ENCODE measurements around the gene WDR76. TPM values are rescaled to one million over a fixed set of nuclear protein-coding genes. Genes with fewer than 3 reads are reported as not detected.

WDR76 gene
- total and polyA plus RNA-seq, 7 donors = 0.34 to 0.88 (median 0.69) TPM

- Histone ChIP-seq H3K27me3 (ENCODE audit: insufficient read depth in 3 of 3, low read length in 2 of 3) (no peaks in the 10 kb centered on the region), H3K4me3 (no peak overlapping the region), H3K9me3 (no peaks in the 10 kb centered on the region), H3K27ac (no peak overlapping the region), H3K4me1 (no peaks in the 10 kb centered on the region), H3K36me3 (ENCODE audit: insufficient read depth in 1 of 2, low read depth in 1 of 2) (no peaks in the 10 kb centered on the region)
- intact Hi-C loops (cut with DNase I) = loop anchor here (5.0 to 10.0 kb wide), 3 partner anchors 165 to 325 kb away; no protein-coding TSS in a partner anchor
- DNase-seq (no peak), ATAC-seq (no peak)
- TF ChIP-seq CTCF (IDR thresholded peaks at IDR 0.05) = no peak
- 82 to 86% (median 84%) methylated on average over 5 of the region's 5 CpGs for WGBS, 3 donors
These were observed 73.1 kb downstream of the WDR76 start for GRCh38 chr15:43899928-43900327.

GRCh38 chr15:43900996-43901395 lies 74.2 kb downstream of the WDR76 start:
- no peaks in the 10 kb centered on the region for H3K4me1 ChIP-seq
- WGBS, 3 donors = 82 to 100% (median 93%) methylated on average over 1 of the region's 1 CpG
- intact Hi-C loops (cut with DNase I) = loop anchor here in 1 of 2 donors (5.0 to 10.0 kb wide), 2 partner anchors 166 to 324 kb away; no protein-coding TSS in a partner anchor

GRCh38 chr15:43901495-43901894 lies 74.7 kb downstream of the WDR76 start:
- H3K4me3 ChIP-seq = no peak overlapping the region
- no peak for ATAC-seq
- intact Hi-C loops (cut with DNase I) = loop anchor here in 1 of 2 donors (5.0 to 10.0 kb wide), 2 partner anchors 166 to 323 kb away; no protein-coding TSS in a partner anchor
- TF ChIP-seq CTCF (IDR thresholded peaks at IDR 0.05) = no peak
- H3K27ac ChIP-seq = no peak overlapping the region
- H3K9me3 ChIP-seq = no peaks in the 10 kb centered on the region
- H3K27me3 ChIP-seq (ENCODE audit: insufficient read depth in 3 of 3, low read length in 2 of 3) = no peaks in the 10 kb centered on the region
- H3K36me3 ChIP-seq (ENCODE audit: insufficient read depth in 1 of 2, low read depth in 1 of 2) = no peaks in the 10 kb centered on the region
- WGBS, 3 donors = 46 to 62% (median 51%) methylated on average over 10 of the region's 10 CpGs
- H3K4me1 ChIP-seq = no peaks in the 10 kb centered on the region
- no peak for DNase-seq

More at GRCh38 chr15:43900996-43901395, 74.2 kb downstream of the WDR76 start:
- Histone ChIP-seq H3K9me3 (no peaks in the 10 kb centered on the region), H3K36me3 (ENCODE audit: insufficient read depth in 1 of 2, low read depth in 1 of 2) (no peaks in the 10 kb centered on the region), H3K27ac (no peak overlapping the region), H3K27me3 (ENCODE audit: insufficient read depth in 3 of 3, low read length in 2 of 3) (no peaks in the 10 kb centered on the region), H3K4me3 (no peak overlapping the region)
- no peak for DNase-seq
- ATAC-seq = no peak
- TF ChIP-seq CTCF (IDR thresholded peaks at IDR 0.05) = no peak

GRCh38 chr15:43903864-43904290 lies 77.1 kb downstream of the WDR76 start:
- intact Hi-C loops (cut with DNase I) = loop anchor here in 1 of 2 donors (5.0 to 10.0 kb wide), 2 partner anchors 163 to 321 kb away; no protein-coding TSS in a partner anchor
- DNase-seq = no peak

More at GRCh38 chr15:43903864-43904290, 77.1 kb downstream of the WDR76 start:
- Histone ChIP-seq H3K9me3 (no peaks in the 10 kb centered on the region), H3K27ac (no peak overlapping the region), H3K27me3 (ENCODE audit: insufficient read depth in 3 of 3, low read length in 2 of 3) (no peaks in the 10 kb centered on the region), H3K4me3 (no peak overlapping the region), H3K36me3 (ENCODE audit: insufficient read depth in 1 of 2, low read depth in 1 of 2) (no peaks in the 10 kb centered on the region), H3K4me1 (no peaks in the 10 kb centered on the region)
- 14 to 16% (median 15%) methylated on average over 8 of the region's 8 CpGs for WGBS, 3 donors
- peak; percentile 59 for TF ChIP-seq CTCF (IDR thresholded peaks at IDR 0.05)
- peak in 1 of 4 donors; percentile 64 for ATAC-seq

Measured in psoas muscle (tissue), 8 donors.